ENCODE results near the gene SUGCT. TPM values are rescaled to one million over a fixed set of nuclear protein-coding genes. Genes with fewer than 3 reads are reported as not detected.

SUGCT gene
- total and polyA plus RNA-seq, 9 of the 15 experiments (the other 6 are each of a cell fraction or from before 2014, with no cell fraction given): 0.58 to 2.5 (median 1.4) TPM

DNA sequence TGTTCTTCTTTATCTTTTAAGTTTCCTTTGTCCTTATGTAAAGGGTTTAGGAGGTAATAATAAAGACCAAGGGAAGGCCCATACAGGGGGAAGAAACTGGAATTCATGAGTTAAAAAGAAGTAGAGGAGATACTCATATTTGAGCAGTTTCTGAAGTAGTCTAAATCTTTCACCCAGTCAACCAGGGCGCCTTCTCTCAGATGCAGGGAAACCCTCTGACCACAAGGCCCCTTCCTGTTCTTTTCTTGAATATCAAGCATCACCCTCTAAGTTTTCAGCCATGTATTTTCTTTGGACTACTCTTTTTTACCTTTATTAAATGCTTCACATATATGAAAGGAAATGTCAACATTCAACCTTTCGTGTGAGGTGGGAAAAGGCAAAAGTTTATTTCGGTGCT, 630.8 kb downstream of the SUGCT start:
- H3K79me2 ChIP-seq (ENCODE audit: control insufficient read depth, insufficient read depth, low read length): no peaks in the 10 kb centered on the region
- WGBS (ENCODE audit: insufficient coverage, low coverage, missing lambda C conversion rate): 0% methylated on average over 3 of the region's 3 CpGs
- in situ Hi-C loops (cut with MboI) (no loop called here), intact Hi-C loops (cut with micrococcal nuclease) (no loop called here)
- no peak overlapping the region for H2AFZ ChIP-seq (ENCODE audit: low read depth, low read length)
- no peaks in the 10 kb centered on the region for H3K9me1 ChIP-seq (ENCODE audit: control insufficient read depth, insufficient read depth, low read length)
- H3K4me1 ChIP-seq (replicated peaks in 1 of 2; ENCODE audit: control insufficient read depth in 2 of 2, insufficient read depth in 2 of 2, low read length in 2 of 2): no peaks in the 10 kb centered on the region
- ATAC-seq (no peak), DNase-seq (ENCODE audit: extremely low read depth in 1 of 4, low spot score in 3 of 4) (no peak), FAIRE-seq (no peak)
- POLR2A ChIA-PET: no interaction called here
- H3K4me3 ChIP-seq: no peak overlapping the region
- H3K9ac ChIP-seq (ENCODE audit: insufficient read depth in 1 of 2, low read depth in 2 of 2, low read length in 2 of 2): no peak overlapping the region
- BruUV-seq (replicated peaks): no TSS peak
- no peaks in the 10 kb centered on the region for H4K20me1 ChIP-seq (replicated peaks; ENCODE audit: control insufficient read depth, insufficient read depth, low read length)
- H3K9me3 ChIP-seq (replicated peaks; ENCODE audit: control insufficient read depth, insufficient read depth, low read depth, low read length): no peaks in the 10 kb centered on the region
- H3K36me3 ChIP-seq (ENCODE audit: control insufficient read depth, insufficient read depth, low read length): no peaks in the 10 kb centered on the region
- H3K4me2 ChIP-seq (ENCODE audit: insufficient read depth, low read length): no peak overlapping the region
- H3K27ac ChIP-seq (ENCODE audit: extremely low read depth, low read depth, low read length): no peak overlapping the region
- CTCF ChIA-PET (ENCODE audit: low intra/inter-chr PET ratio): no interaction called here
- H3K27me3 ChIP-seq (ENCODE audit: control insufficient read depth in 2 of 2, insufficient read depth in 2 of 2, low read length in 2 of 2): no peaks in the 10 kb centered on the region
- no peak for TF ChIP-seq NEUROD1 (IDR thresholded peaks at IDR 0.05; ENCODE audit: borderline replicate concordance, low read depth, low read length, partially characterized antibody)
- TF ChIP-seq SLC30A9 (CRISPR knock-in tag; IDR thresholded peaks at IDR 0.05): no peak
- TF ChIP-seq BCOR (IDR thresholded peaks at IDR 0.05): no peak
- TF ChIP-seq, protein P1, sequence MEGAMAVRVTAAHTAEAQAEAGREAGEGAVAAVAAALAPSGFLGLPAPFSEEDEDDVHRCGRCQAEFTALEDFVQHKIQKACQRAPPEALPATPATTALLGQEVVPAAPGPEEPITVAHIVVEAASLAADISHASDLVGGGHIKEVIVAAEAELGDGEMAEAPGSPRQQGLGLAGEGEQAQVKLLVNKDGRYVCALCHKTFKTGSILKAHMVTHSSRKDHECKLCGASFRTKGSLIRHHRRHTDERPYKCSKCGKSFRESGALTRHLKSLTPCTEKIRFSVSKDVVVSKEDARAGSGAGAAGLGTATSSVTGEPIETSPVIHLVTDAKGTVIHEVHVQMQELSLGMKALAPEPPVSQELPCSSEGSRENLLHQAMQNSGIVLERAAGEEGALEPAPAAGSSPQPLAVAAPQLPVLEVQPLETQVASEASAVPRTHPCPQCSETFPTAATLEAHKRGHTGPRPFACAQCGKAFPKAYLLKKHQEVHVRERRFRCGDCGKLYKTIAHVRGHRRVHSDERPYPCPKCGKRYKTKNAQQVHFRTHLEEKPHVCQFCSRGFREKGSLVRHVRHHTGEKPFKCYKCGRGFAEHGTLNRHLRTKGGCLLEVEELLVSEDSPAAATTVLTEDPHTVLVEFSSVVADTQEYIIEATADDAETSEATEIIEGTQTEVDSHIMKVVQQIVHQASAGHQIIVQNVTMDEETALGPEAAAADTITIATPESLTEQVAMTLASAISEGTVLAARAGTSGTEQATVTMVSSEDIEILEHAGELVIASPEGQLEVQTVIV (CRISPR knock-in tag; IDR thresholded peaks at IDR 0.05; ENCODE audit: borderline replicate concordance): no peak
- no peak for TF ChIP-seq SMAD1 (IDR thresholded peaks at IDR 0.05; ENCODE audit: low read depth, low read length, partially characterized antibody)
- TF ChIP-seq RFX7 (CRISPR knock-in tag; IDR thresholded peaks at IDR 0.05): no peak
- no peak for TF ChIP-seq MYBL2 (IDR thresholded peaks at IDR 0.05; ENCODE audit: low read depth)
- TF ChIP-seq MYBL2 (CRISPR knock-in tag; IDR thresholded peaks at IDR 0.05; ENCODE audit: borderline replicate concordance): no peak
- TF ChIP-seq, protein P2, sequence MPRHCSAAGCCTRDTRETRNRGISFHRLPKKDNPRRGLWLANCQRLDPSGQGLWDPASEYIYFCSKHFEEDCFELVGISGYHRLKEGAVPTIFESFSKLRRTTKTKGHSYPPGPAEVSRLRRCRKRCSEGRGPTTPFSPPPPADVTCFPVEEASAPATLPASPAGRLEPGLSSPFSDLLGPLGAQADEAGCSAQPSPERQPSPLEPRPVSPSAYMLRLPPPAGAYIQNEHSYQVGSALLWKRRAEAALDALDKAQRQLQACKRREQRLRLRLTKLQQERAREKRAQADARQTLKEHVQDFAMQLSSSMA (CRISPR knock-in tag; IDR thresholded peaks at IDR 0.05): no peak
- no peak for TF ChIP-seq KDM2B (CRISPR knock-in tag; IDR thresholded peaks at IDR 0.05)
- no peak for TF ChIP-seq FOXP1 (CRISPR knock-in tag; IDR thresholded peaks at IDR 0.05)
- no peak for TF ChIP-seq ZNF12 (CRISPR knock-in tag; IDR thresholded peaks at IDR 0.05)
- TF ChIP-seq, protein P3, sequence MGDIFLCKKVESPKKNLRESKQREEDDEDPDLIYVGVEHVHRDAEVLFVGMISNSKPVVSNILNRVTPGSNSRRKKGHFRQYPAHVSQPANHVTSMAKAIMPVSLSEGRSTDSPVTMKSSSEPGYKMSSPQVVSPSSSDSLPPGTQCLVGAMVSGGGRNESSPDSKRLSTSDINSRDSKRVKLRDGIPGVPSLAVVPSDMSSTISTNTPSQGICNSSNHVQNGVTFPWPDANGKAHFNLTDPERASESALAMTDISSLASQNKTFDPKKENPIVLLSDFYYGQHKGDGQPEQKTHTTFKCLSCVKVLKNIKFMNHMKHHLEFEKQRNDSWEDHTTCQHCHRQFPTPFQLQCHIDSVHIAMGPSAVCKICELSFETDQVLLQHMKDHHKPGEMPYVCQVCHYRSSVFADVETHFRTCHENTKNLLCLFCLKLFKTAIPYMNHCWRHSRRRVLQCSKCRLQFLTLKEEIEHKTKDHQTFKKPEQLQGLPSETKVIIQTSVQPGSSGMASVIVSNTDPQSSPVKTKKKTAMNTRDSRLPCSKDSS (IDR thresholded peaks at IDR 0.05; ENCODE audit: low read depth, partially characterized antibody): no peak
- TF ChIP-seq ZNF644 (tag; IDR thresholded peaks at IDR 0.05; ENCODE audit: low read depth): no peak

Measured in K562 (cell line).